NCI-H748 treated with DMSO at 0.1 percent for 48 hours (cell line): ENCODE results near the gene ZNF639.

ENCODE experiments used
- DNase-seq: peaks from one replicate; lab custom pipeline; 2025; lab: John Stamatoyannopoulos, UW

Gene ZNF639

GRCh38 chr3:179309225-179310078 lies 13.4 kb upstream of the ZNF639 start:
- no peak for DNase-seq

GRCh38 chr3:179318876-179319275 lies 4.0 kb upstream of the ZNF639 start:
- DNase-seq: no peak

GRCh38 chr3:179321668-179322285 lies 1.1 kb upstream of the ZNF639 start:
- DNase-seq: peak; percentile 53

- no peak for DNase-seq
These were observed 623 bp downstream of the ZNF639 start for GRCh38 chr3:179323197-179324110.

- no peak for DNase-seq
These were observed 1.5 kb downstream of the ZNF639 start for GRCh38 chr3:179324270-179324754.

- no peak for DNase-seq
These were observed 7.6 kb downstream of the ZNF639 start for GRCh38 chr3:179330438-179330837.

GRCh38 chr3:179332240-179332639 lies 9.4 kb downstream of the ZNF639 start:
- no peak for DNase-seq

GRCh38 chr3:179333084-179333483 lies 10.3 kb downstream of the ZNF639 start:
- no peak for DNase-seq

GRCh38 chr3:179336345-179336929 lies 13.6 kb downstream of the ZNF639 start:
- no peak for DNase-seq

GRCh38 chr3:179347345-179348194 lies 24.7 kb downstream of the ZNF639 start, which contains the start of gene MFN1:
MFN1 (plus strand) TSS chr3:179347709; CDS start chr3:179348852, 1,143 bp downstream.
- DNase-seq: peak; percentile 50

GRCh38 chr3:179348325-179349013 lies 25.6 kb downstream of the ZNF639 start:
- no peak for DNase-seq

- no peak for DNase-seq
These were observed 33.2 kb downstream of the ZNF639 start for GRCh38 chr3:179355996-179356395.

- no peak for DNase-seq
These were observed 40.5 kb downstream of the ZNF639 start for GRCh38 chr3:179363332-179363731.

- DNase-seq: no peak
These were observed 46.8 kb downstream of the ZNF639 start for GRCh38 chr3:179369621-179370020.

GRCh38 chr3:179373938-179374337 lies 51.1 kb downstream of the ZNF639 start:
- DNase-seq: no peak

GRCh38 chr3:179375091-179375999 lies 52.5 kb downstream of the ZNF639 start:
- DNase-seq: no peak

GRCh38 chr3:179376474-179376873 lies 53.6 kb downstream of the ZNF639 start:
- no peak for DNase-seq
